CD4-positive, alpha-beta T cell (primary cell): ENCODE data around the gene CDH13. TPM values are rescaled to one million over a fixed set of nuclear protein-coding genes. Genes with fewer than 3 reads are reported as not detected.

Experiments used
- ATAC-seq: fragments of 200-7000 bp; cut with Tn5 transposase; one replicate; pipeline ENCODE4 v1.10.0; 2022; ENCODE audit warnings: mild to moderate bottlenecking; ENCODE audit not compliant: poor library complexity
- CTCF ChIA-PET: fragments of 350-600 bp; sonication (Branson Sonifier 250); formaldehyde crosslinking; loops from one replicate; lab custom pipeline; 2021; ENCODE audit warnings: antibody characterized with exemption, inconsistent platforms; lab: Charles Lee
- POLR2A ChIA-PET: fragments of 350-600 bp; sonication (Branson Sonifier 250); formaldehyde crosslinking; loops from one replicate; lab custom pipeline; 2021; ENCODE audit warnings: antibody characterized with exemption, inconsistent platforms; lab: Charles Lee
- DNase-seq, 14 experiments: peaks; one replicate each; pipeline ENCODE4 v3.0.0-alpha.2; 2013 to 2020; ENCODE audit warnings: mixed read lengths in 2 of 14
- H3K27ac ChIP-seq, 2 donors: one replicate each; pipeline versions ENCODE4 v1.5.1 to v1.7.0; 2013; ENCODE audit warnings: low read length in 2 of 2, low read depth in 1 of 2, mild to moderate bottlenecking in 1 of 2
- H3K27me3 ChIP-seq, 2 experiments: 1 replicate in 1 of 2; 2 replicates in 1 of 2; pipeline versions ENCODE4 v1.6.1 to v1.7.0; 2013; ENCODE audit warnings: low read length in 2 of 2, control low read depth in 1 of 2, mild to moderate bottlenecking in 1 of 2, moderate library complexity in 1 of 2; ENCODE audit not compliant: insufficient read depth in 2 of 2, control insufficient read depth in 1 of 2
- H3K36me3 ChIP-seq: one replicate; pipeline ENCODE4 v1.6.1; 2013; ENCODE audit warnings: low read length, control low read depth; ENCODE audit not compliant: insufficient read depth
- H3K4me1 ChIP-seq: one replicate; pipeline ENCODE4 v1.6.1; 2013; ENCODE audit warnings: low read length, control low read depth; ENCODE audit not compliant: insufficient read depth
- H3K4me3 ChIP-seq: one replicate; pipeline ENCODE4 v1.5.1; 2013; ENCODE audit warnings: mild to moderate bottlenecking, low read length, moderate library complexity
- H3K9me3 ChIP-seq, 2 experiments: 1 replicate in 1 of 2; 2 replicates in 1 of 2; pipeline versions ENCODE4 v1.6.1 to v1.7.0; 2013; ENCODE audit warnings: low read length in 2 of 2, mild to moderate bottlenecking in 2 of 2, control low read depth in 1 of 2, moderate library complexity in 1 of 2; ENCODE audit not compliant: control insufficient read depth in 1 of 2, insufficient read depth in 1 of 2
- H3K27ac Mint-ChIP-seq: one replicate; pipeline ENCODE4 v1.8.0; 2020; ENCODE audit warnings: mixed read lengths
- H3K27me3 Mint-ChIP-seq: one replicate; pipeline ENCODE4 v1.8.0; 2021; ENCODE audit warnings: mixed read lengths
- H3K36me3 Mint-ChIP-seq: one replicate; pipeline ENCODE4 v1.8.0; 2021; ENCODE audit warnings: low read depth, mixed read lengths
- H3K4me1 Mint-ChIP-seq: one replicate; pipeline ENCODE4 v1.8.0; 2021; ENCODE audit warnings: low read depth, mixed read lengths
- H3K4me3 Mint-ChIP-seq: one replicate; pipeline ENCODE4 v1.8.0; 2020; ENCODE audit warnings: mild to moderate bottlenecking, mixed read lengths
- H3K9me3 Mint-ChIP-seq: one replicate; pipeline ENCODE4 v1.8.0; 2020; ENCODE audit warnings: mixed read lengths
- CTCF ChIP-seq: fragments of 200-600 bp; IDR thresholded peaks from one replicate; pipeline ENCODE4 v1.8.0; 2022; ENCODE audit warnings: antibody characterized with exemption, mild to moderate bottlenecking
- intact Hi-C, 2 experiments: fragments of 100-400 bp; cut with DNase I in 1 of 2; cut with micrococcal nuclease in 1 of 2; formaldehyde crosslinking; loops; one replicate each; pipeline versions ENCODE4 v1.15.1 to v1.9.0; 2023 to 2025; cut with DNase I, micrococcal nuclease
- total RNA-seq, 174 experiments: library from RNA in 2 of 174; stranded (reverse) in 2 of 174; gene quantifications; one replicate each; pipeline ENCODE4 v1.2.3 and lab custom pipeline; 2021 to 2026

Gene CDH13
- total RNA-seq, 2 experiments from 2014 or later, result not detected

GRCh38 chr16:83627996-83628395 is 1001.2 kb downstream of the CDH13 start:
- no peaks in the 10 kb centered on the region for H3K9me3 Mint-ChIP-seq
- DNase-seq (no peak), ATAC-seq (no peak)
- H3K27me3 ChIP-seq, result no peaks in the 10 kb centered on the region
- H3K27ac Mint-ChIP-seq, result no peak overlapping the region
- no peak overlapping the region for H3K4me3 Mint-ChIP-seq
- no peak for TF ChIP-seq CTCF
- CTCF ChIA-PET, result no interaction called here
- H3K4me3 ChIP-seq, result no peak overlapping the region
- no peaks in the 10 kb centered on the region for H3K36me3 ChIP-seq
- peaks cover 0 to 11% of the 10 kb centered on the region in 2 experiments for H3K9me3 ChIP-seq
- H3K36me3 Mint-ChIP-seq, result no peaks in the 10 kb centered on the region
- POLR2A ChIA-PET, result no interaction called here
- H3K4me1 ChIP-seq, result no peaks in the 10 kb centered on the region
- H3K4me1 Mint-ChIP-seq, result no peaks in the 10 kb centered on the region
- intact Hi-C loops, result no loop called here
- no peak overlapping the region for H3K27ac ChIP-seq
- H3K27me3 Mint-ChIP-seq, result no peaks in the 10 kb centered on the region

DNA sequence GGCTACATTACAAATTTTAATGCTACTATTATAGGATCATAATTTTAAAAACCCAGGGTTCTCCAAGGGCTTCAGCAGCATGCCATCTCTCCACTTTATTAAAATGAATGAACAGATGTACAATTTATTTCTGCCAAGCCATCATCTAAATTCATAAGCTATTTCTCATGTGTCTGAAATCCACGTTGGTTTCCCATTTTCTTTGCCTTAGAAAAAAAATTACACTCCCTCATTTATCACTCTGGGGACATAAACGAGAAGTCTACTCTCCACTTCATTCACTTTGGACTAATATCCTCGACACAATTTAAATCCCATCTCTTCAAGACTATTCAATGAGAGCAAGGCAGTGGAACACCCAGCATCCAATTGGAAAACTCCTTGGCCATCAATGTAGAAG is 1002.7 kb downstream of the CDH13 start:
- no peak overlapping the region for H3K4me3 Mint-ChIP-seq
- CTCF ChIA-PET, result no interaction called here
- no peaks in the 10 kb centered on the region for H3K9me3 Mint-ChIP-seq

DNA sequence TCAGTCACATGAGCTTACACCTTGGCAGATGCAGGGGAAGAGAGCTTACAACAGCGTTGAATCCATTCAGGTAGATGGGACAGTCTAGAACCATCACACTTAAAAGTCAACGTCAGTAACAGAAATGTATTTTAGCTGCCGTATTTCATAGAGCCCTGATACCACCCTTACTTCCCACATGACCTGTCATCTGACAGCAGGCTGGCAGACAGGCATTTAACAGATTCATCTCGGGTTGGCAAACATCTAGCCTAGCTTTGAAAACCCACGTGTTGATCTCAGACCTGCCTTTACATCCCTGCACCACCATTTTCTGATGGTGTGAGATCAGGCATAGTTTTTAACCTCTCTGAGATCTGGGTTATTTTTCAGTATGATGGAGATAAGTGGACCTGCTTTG is 1003.1 kb downstream of the CDH13 start:
- peaks cover 0 to 7% of the 10 kb centered on the region in 2 experiments for H3K9me3 ChIP-seq
- ChIA-PET POLR2A (no interaction called here), CTCF (no interaction called here)
- no peaks in the 10 kb centered on the region for H3K4me1 Mint-ChIP-seq
- H3K4me3 Mint-ChIP-seq, result no peak overlapping the region
- no peaks in the 10 kb centered on the region for H3K36me3 ChIP-seq
- no peak for ATAC-seq
- no peaks in the 10 kb centered on the region for H3K36me3 Mint-ChIP-seq
- H3K4me3 ChIP-seq, result no peak overlapping the region
- no peaks in the 10 kb centered on the region for H3K4me1 ChIP-seq
- H3K27me3 Mint-ChIP-seq, result peaks cover under 1% of the 10 kb centered on the region
- no peak overlapping the region for H3K27ac Mint-ChIP-seq
- H3K9me3 Mint-ChIP-seq, result no peaks in the 10 kb centered on the region
- H3K27ac ChIP-seq, result no peak overlapping the region
- TF ChIP-seq CTCF, result no peak
- intact Hi-C loops, result no loop called here
- no peaks in the 10 kb centered on the region for H3K27me3 ChIP-seq
- no peak for DNase-seq

More for the DNA sequence above, 1002.7 kb downstream of the CDH13 start:
- no peak for TF ChIP-seq CTCF
- Mint-ChIP-seq H3K36me3 (no peaks in the 10 kb centered on the region), H3K4me1 (no peaks in the 10 kb centered on the region), H3K27ac (no peak overlapping the region), H3K27me3 (no peaks in the 10 kb centered on the region)
- H3K27me3 ChIP-seq, result no peaks in the 10 kb centered on the region
- no peak for ATAC-seq
- POLR2A ChIA-PET, result no interaction called here
- no peak for DNase-seq
- H3K36me3 ChIP-seq, result no peaks in the 10 kb centered on the region
- intact Hi-C loops, result no loop called here
- H3K4me1 ChIP-seq, result no peaks in the 10 kb centered on the region
- no peak overlapping the region for H3K27ac ChIP-seq
- no peak overlapping the region for H3K4me3 ChIP-seq
- peaks cover 0 to 7% of the 10 kb centered on the region in 2 experiments for H3K9me3 ChIP-seq
